HepG2 (cell line): ENCODE data around the gene LDLRAD4. TPM values are rescaled to one million over a fixed set of nuclear protein-coding genes. Genes with fewer than 3 reads are reported as not detected.
A peak's percentile ranks its signal among the peaks of the same experiment; 100 is the strongest.

Source experiments
- ATAC-seq: fragments of 200-7000 bp; cut with Tn5 transposase; 3 replicates; pipeline ENCODE4 v1.9.1; 2020; ENCODE audit warnings: mild to moderate bottlenecking, moderate library complexity
- BruUV-seq: library from RNA; stranded (reverse); fragments of 400-500 nt; replicated peaks from 2 replicates; lab custom pipeline; 2021; lab: Mats Ljungman, UMichigan
- CTCF ChIA-PET: fragments of 300-600 bp; formaldehyde crosslinking; extraction: SDS; loops from one replicate; lab custom pipeline; 2021; ENCODE audit warnings: low total read pairs, inconsistent platforms, low intra/inter-chr PET ratio; lab: Yijun Ruan, JAX
- POLR2A ChIA-PET: fragments of 350-600 bp; sonication (Branson Sonifier 250); formaldehyde crosslinking; loops from one replicate; lab custom pipeline; 2020; ENCODE audit warnings: antibody characterized with exemption, inconsistent platforms; lab: Yijun Ruan, JAX
- DNase-seq: peaks from one replicate; pipeline ENCODE4 v3.0.0-alpha.2; 2015; ENCODE audit warnings: low spot score
- FAIRE-seq: peaks from 3 replicates; lab custom pipeline; 2011; peaks lifted over from hg19 to GRCh38; lab: Jason Lieb, UNC
- H2AFZ ChIP-seq: one replicate; pipeline ENCODE4 v1.6.1; 2011; ENCODE audit warnings: low read length, inconsistent platforms
- H3K27ac ChIP-seq: fragments of 300-600 bp; 3 replicates; pipeline ENCODE4 v1.8.0; 2011; ENCODE audit warnings: mixed run types, mild to moderate bottlenecking, mixed read lengths, low read length, inconsistent platforms; ENCODE audit not compliant: insufficient read depth; ENCODE audit errors: extremely low read length
- H3K27me3 ChIP-seq, 2 experiments: fragments of 200-600 bp in 1 of 2; 2 replicates in 1 of 2; 3 replicates in 1 of 2; pipeline versions ENCODE4 v1.6.0 to v1.8.0; 2011; ENCODE audit warnings: low read length in 2 of 2, mild to moderate bottlenecking in 2 of 2, moderate library complexity in 2 of 2, inconsistent platforms in 1 of 2; ENCODE audit not compliant: insufficient read depth in 2 of 2, control insufficient read depth in 1 of 2
- H3K36me3 ChIP-seq, 2 experiments: fragments of 200-600 bp in 1 of 2; replicated peaks in 1 of 2; 2 replicates in 1 of 2; 3 replicates in 1 of 2; pipeline versions ENCODE4 v1.5.1 to v1.8.0; 2011; ENCODE audit warnings: low read length in 2 of 2, inconsistent platforms in 1 of 2; ENCODE audit not compliant: insufficient read depth in 2 of 2, control insufficient read depth in 1 of 2
- H3K4me1 ChIP-seq: 2 replicates; pipeline ENCODE4 v1.5.1; 2012; ENCODE audit warnings: low read length, inconsistent platforms; ENCODE audit not compliant: insufficient read depth
- H3K4me2 ChIP-seq: 2 replicates; pipeline ENCODE4 v1.6.0; 2011; ENCODE audit warnings: low read depth, low read length, inconsistent platforms
- H3K4me3 ChIP-seq, 3 experiments: fragments of 200-600 bp in 1 of 3; sonication (generic), shearing (Covaris generic) in 1 of 3; replicated peaks in 1 of 3; 2 replicates each; pipeline ENCODE4 v1.5.1; 2011 to 2016; ENCODE audit warnings: low read length in 3 of 3, inconsistent platforms in 2 of 3, low read depth in 2 of 3, mild to moderate bottlenecking in 2 of 3, control low read depth in 1 of 3, mixed read lengths in 1 of 3; ENCODE audit not compliant: insufficient read depth in 1 of 3
- H3K79me2 ChIP-seq: one replicate; pipeline ENCODE4 v1.6.1; 2011; ENCODE audit warnings: low read length, inconsistent platforms; ENCODE audit not compliant: insufficient read depth
- H3K9ac ChIP-seq: 2 replicates; pipeline ENCODE4 v1.6.0; 2011; ENCODE audit warnings: mild to moderate bottlenecking, low read depth, low read length, inconsistent platforms; ENCODE audit not compliant: insufficient read depth
- H3K9me3 ChIP-seq: 2 replicates; pipeline ENCODE4 v1.5.1; 2012; ENCODE audit warnings: mild to moderate bottlenecking, low read length
- H4K20me1 ChIP-seq: 2 replicates; pipeline ENCODE4 v1.6.0; 2011; ENCODE audit warnings: inconsistent platforms, mild to moderate bottlenecking, low read length, moderate library complexity; ENCODE audit not compliant: insufficient read depth
- FOXJ3 ChIP-seq: sonication (generic); formaldehyde crosslinking; IDR thresholded peaks from 2 replicates; pipeline ENCODE4 v1.4.0; 2020; ENCODE audit warnings: missing genetic modification reagents, mild to moderate bottlenecking, borderline replicate concordance
- KLF12 ChIP-seq: sonication (generic); formaldehyde crosslinking; IDR thresholded peaks from 2 replicates; pipeline ENCODE4 v1.4.0; 2020; ENCODE audit warnings: missing genetic modification reagents, borderline replicate concordance
- MAFF ChIP-seq: IDR thresholded peaks from 2 replicates; pipeline ENCODE4 v1.6.1; 2011; ENCODE audit warnings: low read depth, low read length, improper control_type of control experiment
- SIN3A ChIP-seq: IDR thresholded peaks from 2 replicates; pipeline ENCODE4 v1.6.1; 2011; ENCODE audit warnings: low read depth, mild to moderate bottlenecking, control low read depth, low read length, borderline replicate concordance
- ZBTB40 ChIP-seq, 2 experiments: fragments of 450-650 bp in 1 of 2; sonication (generic) in 1 of 2; formaldehyde crosslinking in 1 of 2; IDR thresholded peaks; 2 replicates each; pipeline versions ENCODE4 v1.6.1 to v1.8.0; 2016 to 2022; ENCODE audit warnings: antibody characterized with exemption in 1 of 2, mild to moderate bottlenecking in 1 of 2, missing genetic modification reagents in 1 of 2
- ZNF800 ChIP-seq: sonication (generic); formaldehyde crosslinking; IDR thresholded peaks from 2 replicates; pipeline ENCODE4 v1.4.0; 2020; ENCODE audit warnings: missing genetic modification reagents
- WGBS: methylation state at CpG from one replicate; pipeline ENCODE4 v1.1.6; 2017; ENCODE audit warnings: low lambda C conversion rate; 5-methylcytosine and 5-hydroxymethylcytosine counted together
- in situ Hi-C: cut with HindIII; loops from 2 replicates; pipeline ENCODE4 v1.10.0; 2017; ENCODE audit warnings: low pct_unique_long_range_greater_than_20kb; ENCODE audit not compliant: extremely low pct_ligation_motif_present
- intact Hi-C: fragments of 100-400 bp; cut with micrococcal nuclease; formaldehyde crosslinking; loops from one replicate; pipeline ENCODE4 v1.10.0; 2022; ENCODE audit not compliant: unreplicated experiment
- polyA plus RNA-seq, 8 experiments: library from polyadenylated mRNA; depleted of rRNA in 3 of 8; stranded (reverse) in 7 of 8; unstranded in 1 of 8; fragments of >200 nt; fragmentation: Illumina TruSeq in 4 of 8; extraction: Trizol in 4 of 8; gene quantifications; 2 replicates each; pipeline versions ENCODE4 v1.2.1 to v1.2.3, GENCODE V29; 2011 to 2016; ENCODE audit warnings: low read depth in 4 of 8, missing spikeins in 1 of 8, mixed read lengths in 1 of 8; ENCODE audit not compliant: insufficient read depth in 1 of 8
- total RNA-seq, 5 experiments: library from RNA; depleted of rRNA; stranded (reverse); fragments of >200 nt; fragmentation: Illumina TruSeq; extraction: Trizol; gene quantifications; 2 replicates each; pipeline ENCODE4 v1.2.3, GENCODE V29; 2016; ENCODE audit warnings: low read depth in 1 of 5
- TF ChIP-seq, protein P1 (sequence below): sonication (generic); formaldehyde crosslinking; IDR thresholded peaks from 2 replicates; pipeline ENCODE4 v1.4.0; 2020; ENCODE audit warnings: missing genetic modification reagents, mild to moderate bottlenecking, borderline replicate concordance

The LDLRAD4 gene
- total and polyA plus RNA-seq, 2 of the 13 experiments (the other 11 are each of a cell fraction or from before 2014, with no cell fraction given), result 13.6 to 20.9 TPM

DNA sequence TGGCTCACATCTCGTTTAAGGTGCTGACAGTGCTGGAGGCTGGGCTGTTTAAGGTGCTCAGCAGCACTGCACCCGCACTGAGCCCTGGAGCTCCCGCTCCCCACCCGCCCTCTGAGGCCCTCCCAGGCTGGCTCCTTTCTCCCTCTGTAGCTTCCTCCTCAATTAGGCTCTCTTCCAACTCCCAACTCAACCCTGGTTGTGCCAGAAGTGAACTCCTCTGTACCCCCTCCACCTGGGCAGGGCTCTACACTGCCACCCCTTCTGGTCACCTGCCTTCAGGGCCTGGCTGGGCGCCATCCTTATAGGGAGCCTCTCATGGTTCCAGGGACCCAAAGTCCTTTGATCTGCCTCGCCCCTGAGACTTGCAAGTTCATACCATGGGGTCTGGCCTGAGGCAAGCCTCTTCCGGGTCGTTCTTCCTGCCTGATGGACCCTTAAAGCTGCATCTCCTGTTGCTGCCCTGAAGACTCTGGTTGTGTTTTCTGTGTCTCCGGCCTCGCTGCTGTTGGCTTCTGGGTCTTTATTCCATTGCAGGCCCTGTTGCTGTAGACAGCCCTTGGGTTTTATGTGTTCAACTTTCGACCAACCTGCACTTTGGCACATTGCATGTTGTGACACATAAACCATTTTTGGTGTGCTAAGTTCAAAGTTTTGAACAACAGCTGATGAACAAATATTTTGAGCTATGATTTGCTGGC, 199.6 kb downstream of the LDLRAD4 start:
- 10% methylated on average over 5 of the region's 11 CpGs for WGBS
- CTCF ChIA-PET, result no interaction called here
- Histone ChIP-seq H2AFZ (peak overlapping the region; percentile 33), H3K9ac (peak overlapping the region; percentile 69), H3K79me2 (no peaks in the 10 kb centered on the region), H3K4me1 (peaks cover 31% of the 10 kb centered on the region), H3K36me3 (no peaks in the 10 kb centered on the region), H3K27ac (peak overlapping the region; percentile 94), H3K4me3 (peak overlapping the region; percentile 26 to 63 (median 43)), H3K27me3 (no peaks in the 10 kb centered on the region), H4K20me1 (no peaks in the 10 kb centered on the region), H3K4me2 (peak overlapping the region; percentile 77), H3K9me3 (no peaks in the 10 kb centered on the region)
- FAIRE-seq (peak; percentile 82), DNase-seq (peak; percentile 84), ATAC-seq (peak; percentile 90)
- in situ Hi-C loops, result no loop called here
- TSS peak; percentile 55 for BruUV-seq
- intact Hi-C loops, result no loop called here
- POLR2A ChIA-PET, result interaction anchor here (0.6 to 1.9 kb wide), 7 partner anchors 9 to 310 kb away, joined by 3 to 7 read pairs (median 5); no protein-coding TSS in a partner anchor
- TF ChIP-seq SIN3A (no peak), ZNF800 (CRISPR knock-in tag) (no peak), KLF12 (CRISPR knock-in tag) (no peak), ZBTB40 (IDR thresholded peaks at IDR 0.05) (no peak), ZBTB40 (CRISPR knock-in tag; IDR thresholded peaks at IDR 0.05) (0 out of 2 replicates have a peak, but pooled peaks have one; percentile 21), FOXJ3 (CRISPR knock-in tag) (peak; percentile 38; the same call in 1 of the 2 replicates), MAFF (0 out of 2 replicates have a peak, but pooled peaks have one; percentile 2)
- TF ChIP-seq, protein P1, sequence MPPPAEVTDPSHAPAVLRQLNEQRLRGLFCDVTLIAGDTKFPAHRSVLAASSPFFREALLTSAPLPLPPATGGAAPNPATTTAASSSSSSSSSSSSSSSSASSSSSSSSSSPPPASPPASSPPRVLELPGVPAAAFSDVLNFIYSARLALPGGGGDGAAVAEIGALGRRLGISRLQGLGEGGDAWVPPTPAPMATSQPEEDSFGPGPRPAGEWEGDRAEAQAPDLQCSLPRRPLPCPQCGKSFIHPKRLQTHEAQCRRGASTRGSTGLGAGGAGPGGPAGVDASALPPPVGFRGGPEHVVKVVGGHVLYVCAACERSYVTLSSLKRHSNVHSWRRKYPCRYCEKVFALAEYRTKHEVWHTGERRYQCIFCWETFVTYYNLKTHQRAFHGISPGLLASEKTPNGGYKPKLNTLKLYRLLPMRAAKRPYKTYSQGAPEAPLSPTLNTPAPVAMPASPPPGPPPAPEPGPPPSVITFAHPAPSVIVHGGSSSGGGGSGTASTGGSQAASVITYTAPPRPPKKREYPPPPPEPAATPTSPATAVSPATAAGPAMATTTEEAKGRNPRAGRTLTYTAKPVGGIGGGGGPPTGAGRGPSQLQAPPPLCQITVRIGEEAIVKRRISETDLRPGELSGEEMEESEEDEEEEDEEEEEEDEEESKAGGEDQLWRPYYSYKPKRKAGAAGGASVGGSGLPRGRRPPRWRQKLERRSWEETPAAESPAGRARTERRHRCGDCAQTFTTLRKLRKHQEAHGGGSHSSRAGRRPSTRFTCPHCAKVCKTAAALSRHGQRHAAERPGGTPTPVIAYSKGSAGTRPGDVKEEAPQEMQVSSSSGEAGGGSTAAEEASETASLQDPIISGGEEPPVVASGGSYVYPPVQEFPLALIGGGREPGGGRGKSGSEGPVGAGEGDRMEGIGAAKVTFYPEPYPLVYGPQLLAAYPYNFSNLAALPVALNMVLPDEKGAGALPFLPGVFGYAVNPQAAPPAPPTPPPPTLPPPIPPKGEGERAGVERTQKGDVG (CRISPR knock-in tag), result peak; percentile 59; the same call in 1 of the 2 replicates
